GM18505 (cell line): ENCODE data around the gene LETM1.

Experiments used
- ATAC-seq: cut with Tn5 transposase; IDR thresholded peaks from one replicate; pipeline ENCODE4 v1.9.1; 2021; ENCODE audit not compliant: unreplicated experiment
- POLR2A ChIP-seq: IDR thresholded peaks from 4 replicates; pipeline ENCODE4 v1.6.1; 2011; ENCODE audit warnings: borderline replicate concordance; ENCODE audit not compliant: insufficient read depth, insufficient read length; ENCODE audit errors: extremely low read depth

LETM1 gene

DNA sequence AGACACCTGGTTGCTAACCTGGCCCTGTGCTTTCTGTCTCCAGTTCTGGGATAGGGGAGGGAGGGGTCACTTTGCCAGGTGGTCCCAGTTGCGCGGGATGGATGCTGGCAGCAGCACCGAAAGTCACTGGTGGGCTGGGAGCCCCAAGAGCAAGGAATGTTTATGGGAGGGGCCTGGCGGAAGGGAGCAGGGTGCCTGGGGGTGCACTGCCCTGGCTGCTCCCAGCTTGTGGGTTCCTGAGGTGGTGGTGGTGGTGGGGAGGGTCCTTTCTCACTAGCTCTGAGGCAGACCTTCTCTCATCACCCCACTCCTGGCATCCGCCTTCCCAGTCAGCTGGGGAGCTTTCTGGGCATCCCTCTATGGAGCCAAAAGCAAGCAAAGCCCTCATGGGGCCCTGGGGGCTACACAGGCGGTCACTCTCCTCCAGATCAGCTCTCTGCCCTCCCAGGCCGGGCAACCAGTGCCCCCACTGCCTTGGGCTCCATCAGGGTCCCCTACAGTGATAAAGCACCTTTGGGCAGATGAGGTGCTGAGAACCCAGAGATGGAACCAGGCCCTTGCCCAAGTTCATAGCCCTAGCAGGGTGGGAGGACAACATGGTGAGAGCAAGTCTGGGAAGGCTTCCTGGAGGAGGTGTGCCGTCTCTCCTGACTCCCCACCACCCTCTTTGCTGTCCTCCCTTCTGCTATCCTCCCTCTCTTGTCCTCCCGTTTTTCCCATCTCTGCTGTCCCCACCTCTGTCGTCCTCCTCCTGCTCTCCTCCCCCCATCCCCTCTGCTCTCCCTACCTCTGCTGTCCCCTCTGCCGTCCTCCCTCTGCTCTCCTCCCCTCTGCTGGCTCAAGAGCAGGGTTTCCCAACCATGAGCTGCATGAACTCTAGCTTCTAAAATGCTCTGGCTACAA is 46.9 kb downstream of the LETM1 start:
- TF ChIP-seq POLR2A, result no peak
- ATAC-seq, result no peak

DNA sequence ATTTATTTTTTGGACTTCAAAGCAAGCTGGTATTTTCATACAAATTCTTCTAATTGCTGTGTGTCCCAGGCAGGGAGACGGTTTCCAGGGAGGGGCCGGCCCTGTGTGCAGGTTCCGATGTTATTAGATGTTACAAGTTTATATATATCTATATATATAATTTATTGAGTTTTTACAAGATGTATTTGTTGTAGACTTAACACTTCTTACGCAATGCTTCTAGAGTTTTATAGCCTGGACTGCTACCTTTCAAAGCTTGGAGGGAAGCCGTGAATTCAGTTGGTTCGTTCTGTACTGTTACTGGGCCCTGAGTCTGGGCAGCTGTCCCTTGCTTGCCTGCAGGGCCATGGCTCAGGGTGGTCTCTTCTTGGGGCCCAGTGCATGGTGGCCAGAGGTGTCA is 47.6 kb downstream of the LETM1 start:
- TF ChIP-seq POLR2A, result no peak
- no peak for ATAC-seq

DNA sequence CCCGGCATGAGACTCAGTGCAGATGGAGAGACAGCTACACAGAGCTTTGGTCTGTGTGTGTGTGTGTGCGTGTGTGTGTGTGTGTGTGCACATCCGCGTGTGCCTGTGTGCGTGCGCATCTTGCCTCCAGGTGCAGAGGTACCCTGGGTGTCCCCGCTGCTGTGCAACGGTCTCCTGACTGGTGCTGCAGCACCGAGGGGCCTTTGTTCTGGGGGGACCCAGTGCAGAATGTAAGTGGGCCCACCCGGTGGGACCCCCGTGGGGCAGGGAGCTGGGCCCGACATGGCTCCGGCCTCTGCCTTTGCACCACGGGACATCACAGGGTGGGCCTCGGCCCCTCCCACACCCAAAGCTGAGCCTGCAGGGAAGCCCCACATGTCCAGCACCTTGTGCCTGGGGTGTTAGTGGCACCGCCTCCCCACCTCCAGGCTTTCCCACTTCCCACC is 48.6 kb downstream of the LETM1 start:
- no peak for ATAC-seq
- no peak for TF ChIP-seq POLR2A

- no peak for TF ChIP-seq POLR2A
- ATAC-seq, result no peak
Observed at GRCh38 chr4:1806596-1807331, 49.2 kb downstream of the LETM1 start.

DNA sequence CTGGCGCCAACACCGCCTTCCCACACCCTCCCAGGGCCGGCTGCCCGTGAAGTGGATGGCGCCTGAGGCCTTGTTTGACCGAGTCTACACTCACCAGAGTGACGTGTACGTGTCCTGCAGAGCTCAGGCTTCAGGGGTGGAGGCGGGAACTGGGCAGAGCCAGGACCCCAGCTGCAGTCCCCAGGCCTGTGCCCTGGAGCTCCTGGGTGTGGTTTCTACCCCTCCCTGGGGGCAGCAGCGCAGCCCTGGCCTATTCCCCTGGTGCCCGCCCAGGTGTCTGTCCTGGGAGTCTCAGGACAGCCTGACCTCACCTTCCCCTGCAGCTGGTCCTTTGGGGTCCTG is 49.8 kb downstream of the LETM1 start:
- TF ChIP-seq POLR2A, result no peak
- no peak for ATAC-seq

GRCh38 chr4:1805493-1806222 is 50.3 kb downstream of the LETM1 start:
- TF ChIP-seq POLR2A, result no peak

GRCh38 chr4:1804638-1805492 is 51.1 kb downstream of the LETM1 start:
- ATAC-seq, result no peak
- TF ChIP-seq POLR2A, result no peak

More at GRCh38 chr4:1805493-1806222, 50.3 kb downstream of the LETM1 start:
- no peak for ATAC-seq

- TF ChIP-seq POLR2A, result no peak
- no peak for ATAC-seq
Observed at GRCh38 chr4:1803523-1804423, 52.2 kb downstream of the LETM1 start.

DNA sequence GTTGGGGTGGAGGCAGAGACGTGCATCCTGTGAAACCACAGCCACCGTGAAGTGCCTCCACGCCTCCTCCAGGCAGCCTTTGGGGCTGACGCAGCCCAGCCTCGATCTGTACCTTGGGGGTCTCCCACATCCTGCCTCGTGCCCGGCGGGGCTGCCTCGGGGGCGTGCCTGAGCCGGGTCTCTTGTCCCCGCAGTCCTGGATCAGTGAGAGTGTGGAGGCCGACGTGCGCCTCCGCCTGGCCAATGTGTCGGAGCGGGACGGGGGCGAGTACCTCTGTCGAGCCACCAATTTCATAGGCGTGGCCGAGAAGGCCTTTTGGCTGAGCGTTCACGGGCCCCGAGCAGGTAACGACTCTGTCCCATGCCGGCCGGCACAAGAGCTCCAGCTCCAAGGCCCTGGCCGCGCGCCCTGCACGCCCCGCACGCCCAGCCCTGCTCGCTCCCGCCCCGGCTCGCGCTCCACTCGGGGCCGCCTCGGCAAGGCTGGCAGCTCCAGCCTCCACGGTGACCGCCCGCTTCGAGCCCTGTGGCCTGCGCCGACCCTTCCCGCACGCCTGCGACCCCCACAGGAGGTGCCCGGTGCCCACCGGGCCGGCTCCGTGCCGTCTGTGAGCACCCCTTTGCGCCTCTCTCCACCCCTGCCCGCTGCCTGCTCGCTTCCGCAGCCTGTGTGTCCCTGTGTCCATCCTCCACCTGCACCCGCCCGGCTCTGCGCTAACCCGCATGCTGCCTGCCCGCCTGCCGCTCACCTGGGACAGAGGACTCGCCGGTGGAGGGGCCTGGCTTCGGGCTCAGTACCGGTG is 53.0 kb downstream of the LETM1 start:
- TF ChIP-seq POLR2A, result no peak
- ATAC-seq, result no peak

- no peak for ATAC-seq
- no peak for TF ChIP-seq POLR2A
Observed at GRCh38 chr4:1802151-1802715, 53.7 kb downstream of the LETM1 start.
